Measurements from ENCODE around the gene FUT6. TPM values are rescaled to one million over a fixed set of nuclear protein-coding genes. Genes with fewer than 3 reads are reported as not detected.
"Not testable (repeated sequence)": the region's sequence is repeated elsewhere in the genome, so short reads cannot be mapped to it uniquely, and the experiment has no call there.

Gene FUT6
- polyA plus RNA-seq (2013), result 0.03 and 0.04 TPM in 2 replicates

- Histone ChIP-seq H4K12ac (ENCODE audit: low read depth, low read length) (no peak within 1 kb of the TSS), H2BK12ac (ENCODE audit: low read length) (no peak within 1 kb of the TSS), H4K8ac (ENCODE audit: low read depth, low read length) (no peak within 1 kb of the TSS), H2BK5ac (ENCODE audit: low read depth, low read length, poor library complexity) (no peak within 1 kb of the TSS), H3K18ac (ENCODE audit: low read length) (no peak within 1 kb of the TSS), H2AK5ac (ENCODE audit: low read length) (no peak within 1 kb of the TSS), H3K27me3 (ENCODE audit: insufficient read depth, low read length) (no peaks in the 10 kb centered on the region), H2AFZ (ENCODE audit: insufficient read depth, low read length, poor library complexity) (no peak within 1 kb of the TSS), H3K4me1 (ENCODE audit: control insufficient read depth in 1 of 2, insufficient read depth in 2 of 2, low read length in 2 of 2) (no peaks in the 10 kb centered on the region), H3K27ac (ENCODE audit: low read depth, low read length) (no peak within 1 kb of the TSS), H3K9me3 (ENCODE audit: insufficient read depth, low read depth, low read length) (peaks cover 3% of the 10 kb centered on the region), H3K23ac (ENCODE audit: low read length) (no peak within 1 kb of the TSS), H3K14ac (ENCODE audit: low read length) (no peak within 1 kb of the TSS), H3K36me3 (ENCODE audit: control insufficient read depth in 1 of 2, insufficient read depth in 2 of 2, low read length in 2 of 2) (no peaks in the 10 kb centered on the region), H2BK120ac (ENCODE audit: insufficient read depth, low read length, poor library complexity) (no peak within 1 kb of the TSS), H3K79me1 (ENCODE audit: low read length) (no peaks in the 10 kb centered on the region), H4K91ac (ENCODE audit: low read depth, low read length) (no peak within 1 kb of the TSS), H3K4ac (ENCODE audit: low read depth, low read length) (no peak within 1 kb of the TSS), H3K4me2 (ENCODE audit: low read length) (no peak within 1 kb of the TSS), H3K79me2 (ENCODE audit: control insufficient read depth, insufficient read depth, low read length, poor library complexity) (no peaks in the 10 kb centered on the region), H3K9ac (ENCODE audit: low read length) (no peak within 1 kb of the TSS), H3K4me3 (ENCODE audit: low read depth, low read length) (no peak within 1 kb of the TSS)
- DNase-seq, result no peak
- no CpG with 5 or more reads among the region's 9 CpGs for WGBS (ENCODE audit: extremely low coverage, insufficient coverage, insufficient read length)
Observed at GRCh38 chr19:5839065-5840017, at the start of gene FUT6. FUT6 (minus strand) TSS chr19:5839702; CDS start chr19:5832567, 7,135 bp downstream.

- H2BK120ac ChIP-seq (ENCODE audit: insufficient read depth, low read length, poor library complexity); H4K91ac ChIP-seq (ENCODE audit: low read depth, low read length); H2BK5ac ChIP-seq (ENCODE audit: low read depth, low read length, poor library complexity); H2AK5ac ChIP-seq (ENCODE audit: low read length); H3K4me3 ChIP-seq (ENCODE audit: low read depth, low read length); H3K9me3 ChIP-seq (ENCODE audit: insufficient read depth, low read depth, low read length); H3K27me3 ChIP-seq (ENCODE audit: insufficient read depth, low read length); H2AFZ ChIP-seq (ENCODE audit: insufficient read depth, low read length, poor library complexity); H4K12ac ChIP-seq (ENCODE audit: low read depth, low read length); H3K18ac ChIP-seq (ENCODE audit: low read length); DNase-seq; H3K4me2 ChIP-seq (ENCODE audit: low read length); H3K79me2 ChIP-seq (ENCODE audit: control insufficient read depth, insufficient read depth, low read length, poor library complexity); H3K9ac ChIP-seq (ENCODE audit: low read length); H2BK12ac ChIP-seq (ENCODE audit: low read length); H3K23ac ChIP-seq (ENCODE audit: low read length); H3K4me1 ChIP-seq (ENCODE audit: control insufficient read depth in 1 of 2, insufficient read depth in 2 of 2, low read length in 2 of 2); H3K27ac ChIP-seq (ENCODE audit: low read depth, low read length); H3K14ac ChIP-seq (ENCODE audit: low read length); H3K4ac ChIP-seq (ENCODE audit: low read depth, low read length); H4K8ac ChIP-seq (ENCODE audit: low read depth, low read length); H3K79me1 ChIP-seq (ENCODE audit: low read length); H3K36me3 ChIP-seq (ENCODE audit: control insufficient read depth in 1 of 2, insufficient read depth in 2 of 2, low read length in 2 of 2): not testable (repeated sequence)
- no CpG with 5 or more reads among the region's 11 CpGs for WGBS (ENCODE audit: extremely low coverage, insufficient coverage, insufficient read length)
Observed at GRCh38 chr19:5884065-5884811, 44.7 kb upstream of the FUT6 start.

- H2BK120ac ChIP-seq (ENCODE audit: insufficient read depth, low read length, poor library complexity); H3K79me1 ChIP-seq (ENCODE audit: low read length); H3K4me2 ChIP-seq (ENCODE audit: low read length); DNase-seq; H3K27me3 ChIP-seq (ENCODE audit: insufficient read depth, low read length); H4K91ac ChIP-seq (ENCODE audit: low read depth, low read length); H3K9me3 ChIP-seq (ENCODE audit: insufficient read depth, low read depth, low read length); H2BK5ac ChIP-seq (ENCODE audit: low read depth, low read length, poor library complexity); H3K27ac ChIP-seq (ENCODE audit: low read depth, low read length); H3K18ac ChIP-seq (ENCODE audit: low read length); H2BK12ac ChIP-seq (ENCODE audit: low read length); H3K4me1 ChIP-seq (ENCODE audit: control insufficient read depth in 1 of 2, insufficient read depth in 2 of 2, low read length in 2 of 2); H4K8ac ChIP-seq (ENCODE audit: low read depth, low read length); H2AK5ac ChIP-seq (ENCODE audit: low read length); H3K23ac ChIP-seq (ENCODE audit: low read length); H4K12ac ChIP-seq (ENCODE audit: low read depth, low read length); H2AFZ ChIP-seq (ENCODE audit: insufficient read depth, low read length, poor library complexity); H3K79me2 ChIP-seq (ENCODE audit: control insufficient read depth, insufficient read depth, low read length, poor library complexity); H3K36me3 ChIP-seq (ENCODE audit: control insufficient read depth in 1 of 2, insufficient read depth in 2 of 2, low read length in 2 of 2); H3K4ac ChIP-seq (ENCODE audit: low read depth, low read length); H3K9ac ChIP-seq (ENCODE audit: low read length); H3K14ac ChIP-seq (ENCODE audit: low read length); H3K4me3 ChIP-seq (ENCODE audit: low read depth, low read length): not testable (repeated sequence)
- no CpG with 5 or more reads among the region's 13 CpGs for WGBS (ENCODE audit: extremely low coverage, insufficient coverage, insufficient read length)
Observed at GRCh38 chr19:5883157-5883873, 43.8 kb upstream of the FUT6 start.

- H3K14ac ChIP-seq (ENCODE audit: low read length), result no peak overlapping the region
- no peak overlapping the region for H2AK5ac ChIP-seq (ENCODE audit: low read length)
- no peak overlapping the region for H4K8ac ChIP-seq (ENCODE audit: low read depth, low read length)
- H3K23ac ChIP-seq (ENCODE audit: low read length), result no peak overlapping the region
- peaks cover 0 to 5% of the 10 kb centered on the region in 2 experiments for H3K4me1 ChIP-seq (ENCODE audit: control insufficient read depth in 1 of 2, insufficient read depth in 2 of 2, low read length in 2 of 2)
- no peaks in the 10 kb centered on the region for H3K27me3 ChIP-seq (ENCODE audit: insufficient read depth, low read length)
- H3K4ac ChIP-seq (ENCODE audit: low read depth, low read length), result no peak overlapping the region
- no peak overlapping the region for H3K4me2 ChIP-seq (ENCODE audit: low read length)
- H3K4me3 ChIP-seq (ENCODE audit: low read depth, low read length), result no peak overlapping the region
- H2BK12ac ChIP-seq (ENCODE audit: low read length), result no peak overlapping the region
- no peak overlapping the region for H4K12ac ChIP-seq (ENCODE audit: low read depth, low read length)
- no peaks in the 10 kb centered on the region for H3K79me2 ChIP-seq (ENCODE audit: control insufficient read depth, insufficient read depth, low read length, poor library complexity)
- H3K9ac ChIP-seq (ENCODE audit: low read length), result no peak overlapping the region
- H3K36me3 ChIP-seq (ENCODE audit: control insufficient read depth in 1 of 2, insufficient read depth in 2 of 2, low read length in 2 of 2), result no peaks in the 10 kb centered on the region
- no peaks in the 10 kb centered on the region for H3K79me1 ChIP-seq (ENCODE audit: low read length)
- no peak overlapping the region for H2BK5ac ChIP-seq (ENCODE audit: low read depth, low read length, poor library complexity)
- H2BK120ac ChIP-seq (ENCODE audit: insufficient read depth, low read length, poor library complexity), result no peak overlapping the region
- no peak for DNase-seq
- H3K9me3 ChIP-seq (ENCODE audit: insufficient read depth, low read depth, low read length), result no peaks in the 10 kb centered on the region
- H3K18ac ChIP-seq (ENCODE audit: low read length), result no peak overlapping the region
- no peak overlapping the region for H2AFZ ChIP-seq (ENCODE audit: insufficient read depth, low read length, poor library complexity)
- no peak overlapping the region for H4K91ac ChIP-seq (ENCODE audit: low read depth, low read length)
- H3K27ac ChIP-seq (ENCODE audit: low read depth, low read length), result no peak overlapping the region
- no CpG with 5 or more reads among the region's 9 CpGs for WGBS (ENCODE audit: extremely low coverage, insufficient coverage, insufficient read length)
Observed at GRCh38 chr19:5882421-5882968, 43.0 kb upstream of the FUT6 start.

All from trophoblast cell (in vitro differentiated cells and primary cell).